ENCODE measurements around the gene MTM1. TPM values are rescaled to one million over a fixed set of nuclear protein-coding genes. Genes with fewer than 3 reads are reported as not detected.

MTM1 gene
- polyA plus RNA-seq, 3 donors: 6.5 to 23.4 (median 17.0) TPM

DNA sequence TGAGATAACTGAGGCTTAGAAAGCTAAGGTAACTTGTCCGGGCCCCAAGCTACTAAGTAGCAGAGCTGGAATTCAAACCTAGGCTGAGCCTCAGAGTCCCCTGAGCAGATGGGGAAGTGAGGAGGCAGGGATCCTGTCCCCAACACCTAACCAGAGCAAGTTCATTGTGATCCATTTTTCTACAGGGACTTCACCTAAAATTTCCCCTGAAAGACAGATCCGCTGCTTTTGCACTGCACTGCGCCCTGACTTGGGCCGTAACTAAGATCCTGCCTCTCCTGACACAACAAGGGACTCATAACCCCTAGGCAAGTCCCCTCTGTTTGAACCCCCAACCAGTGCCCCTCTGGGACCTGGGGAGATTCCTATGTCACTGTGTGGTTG is 25.6 kb upstream of the MTM1 start:
- H3K36me3 Mint-ChIP-seq: no peaks in the 10 kb centered on the region
- intact Hi-C loops (cut with micrococcal nuclease): no loop called here
- Histone ChIP-seq H3K4me1 (ENCODE audit: control insufficient read depth in 1 of 2, insufficient read depth in 2 of 2, low read length in 2 of 2) (peaks cover 17 to 18% of the 10 kb centered on the region in 2 donors), H4K20me1 (ENCODE audit: insufficient read depth, low read length) (no peaks in the 10 kb centered on the region), H3K4me3 (replicated peaks in 1 of 3; ENCODE audit: low read depth in 2 of 3, low read length in 3 of 3) (no peak overlapping the region), H3K9me3 (replicated peaks in 1 of 2; ENCODE audit: control insufficient read depth in 1 of 2, insufficient read depth in 1 of 2, low read length in 2 of 2) (no peaks in the 10 kb centered on the region), H3K79me2 (ENCODE audit: insufficient read depth, low read length) (no peaks in the 10 kb centered on the region), H3K9ac (ENCODE audit: insufficient read depth, low read length, poor library complexity, severe bottlenecking) (no peak overlapping the region), H3K4me2 (replicated peaks; ENCODE audit: extremely low read depth, low read length, poor library complexity, severe bottlenecking) (no peak overlapping the region), H3K36me3 (replicated peaks in 1 of 2; ENCODE audit: control insufficient read depth in 1 of 2, insufficient read depth in 2 of 2, low read length in 2 of 2) (no peaks in the 10 kb centered on the region), H3K27me3 (ENCODE audit: control insufficient read depth in 2 of 2, insufficient read depth in 2 of 2, low read length in 2 of 2) (no peaks in the 10 kb centered on the region), H3K27ac (ENCODE audit: low read depth in 1 of 2, low read length in 2 of 2) (no peak overlapping the region), H2AFZ (ENCODE audit: insufficient read depth, low read depth, low read length, poor library complexity, severe bottlenecking) (no peak overlapping the region)
- H3K4me1 Mint-ChIP-seq: peaks cover 12% of the 10 kb centered on the region
- peaks cover 0 to 12% (median 0%) of the 10 kb centered on the region in 7 donors for H3K9me3 Mint-ChIP-seq
- H3K27me3 Mint-ChIP-seq (ENCODE audit: low read depth in 3 of 3): no peaks in the 10 kb centered on the region
- DNase-seq: no peak
- H3K4me3 Mint-ChIP-seq: no peak overlapping the region
- no CpG with 5 or more reads among the region's 4 CpGs for WGBS (ENCODE audit: insufficient coverage)
- H3K27ac Mint-ChIP-seq: no peak overlapping the region
- no peak for TF ChIP-seq CTCF (IDR thresholded peaks at IDR 0.05)

DNA sequence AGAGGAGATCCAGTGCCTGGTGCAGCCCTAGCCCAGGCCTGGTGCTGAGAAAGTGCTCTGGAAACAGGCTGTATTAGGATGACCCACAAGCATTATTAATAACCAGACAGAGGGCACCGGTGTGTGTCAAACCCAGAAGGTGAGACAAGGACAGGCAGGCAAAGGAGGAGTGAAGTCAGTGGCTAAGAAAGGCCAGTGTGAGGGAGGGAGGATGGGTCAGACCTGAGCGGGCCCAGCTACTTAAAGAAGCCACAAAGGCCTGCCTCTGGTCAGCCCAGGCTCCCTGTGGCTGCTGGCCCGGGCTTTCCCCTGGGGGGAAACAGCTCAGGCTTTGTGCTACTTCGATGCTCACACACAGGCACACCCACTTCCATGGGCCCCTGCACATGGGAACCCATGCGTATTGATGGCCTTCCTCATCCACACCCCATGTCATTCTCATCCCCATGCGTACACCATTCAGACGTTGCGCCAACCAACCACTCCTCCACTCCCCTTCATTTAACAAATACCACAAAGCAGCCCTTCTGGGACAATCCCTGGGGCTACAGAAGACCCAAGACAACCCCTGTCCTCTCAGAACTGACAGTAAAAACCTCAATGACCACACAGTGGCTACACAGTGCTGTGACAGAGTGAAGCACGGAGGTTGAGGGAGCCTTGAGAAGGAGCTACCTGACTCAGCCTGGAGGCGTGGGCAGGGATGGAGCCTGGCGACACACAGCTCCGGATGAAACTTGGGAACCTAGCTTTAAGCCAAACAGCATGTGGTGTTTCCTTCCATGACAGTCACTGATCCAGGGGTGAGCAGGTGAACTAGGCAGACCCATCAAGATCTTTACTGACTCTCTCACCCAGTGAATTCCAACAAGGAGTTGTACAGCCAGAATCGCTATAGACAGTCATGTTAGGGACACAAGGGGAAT is 24.9 kb upstream of the MTM1 start:
- Histone ChIP-seq H3K4me1 (ENCODE audit: control insufficient read depth in 1 of 2, insufficient read depth in 2 of 2, low read length in 2 of 2) (peaks cover 23 to 24% of the 10 kb centered on the region in 2 donors), H3K9ac (ENCODE audit: insufficient read depth, low read length, poor library complexity, severe bottlenecking) (no peak overlapping the region), H3K36me3 (replicated peaks in 1 of 2; ENCODE audit: control insufficient read depth in 1 of 2, insufficient read depth in 2 of 2, low read length in 2 of 2) (no peaks in the 10 kb centered on the region), H3K79me2 (ENCODE audit: insufficient read depth, low read length) (no peaks in the 10 kb centered on the region), H3K4me2 (replicated peaks; ENCODE audit: extremely low read depth, low read length, poor library complexity, severe bottlenecking) (no peak overlapping the region), H3K27ac (ENCODE audit: low read depth in 1 of 2, low read length in 2 of 2) (no peak overlapping the region), H4K20me1 (ENCODE audit: insufficient read depth, low read length) (no peaks in the 10 kb centered on the region), H3K4me3 (replicated peaks in 1 of 3; ENCODE audit: low read depth in 2 of 3, low read length in 3 of 3) (no peak overlapping the region), H3K27me3 (ENCODE audit: control insufficient read depth in 2 of 2, insufficient read depth in 2 of 2, low read length in 2 of 2) (no peaks in the 10 kb centered on the region), H2AFZ (ENCODE audit: insufficient read depth, low read depth, low read length, poor library complexity, severe bottlenecking) (no peak overlapping the region), H3K9me3 (replicated peaks in 1 of 2; ENCODE audit: control insufficient read depth in 1 of 2, insufficient read depth in 1 of 2, low read length in 2 of 2) (no peaks in the 10 kb centered on the region)
- no peak overlapping the region for H3K4me3 Mint-ChIP-seq
- no peak for TF ChIP-seq CTCF (IDR thresholded peaks at IDR 0.05)
- no peak overlapping the region for H3K27ac Mint-ChIP-seq
- peaks cover 18% of the 10 kb centered on the region for H3K4me1 Mint-ChIP-seq
- intact Hi-C loops (cut with micrococcal nuclease): no loop called here
- WGBS (ENCODE audit: insufficient coverage): 95% methylated on average over 6 of the region's 13 CpGs
- H3K27me3 Mint-ChIP-seq (ENCODE audit: low read depth in 3 of 3): no peaks in the 10 kb centered on the region
- peaks cover 0 to 7% (median 0%) of the 10 kb centered on the region in 7 donors for H3K9me3 Mint-ChIP-seq
- DNase-seq: no peak
- H3K36me3 Mint-ChIP-seq: no peaks in the 10 kb centered on the region

Data from CD14-positive monocyte (primary cell).